ENCODE data around the gene COA1. TPM values are rescaled to one million over a fixed set of nuclear protein-coding genes. Genes with fewer than 3 reads are reported as not detected.
"Not testable (repeated sequence)": the region's sequence is repeated elsewhere in the genome, so short reads cannot be mapped to it uniquely, and the experiment has no call there.

COA1 gene
- total RNA-seq, 1 experiment from 2014 or later: 109 TPM

GRCh38 chr7:43711503-43711902, 17.8 kb downstream of the COA1 start:
- H3K27ac Mint-ChIP-seq (ENCODE audit: unreplicated experiment): no peak overlapping the region
- peaks cover 14% of the 10 kb centered on the region for H3K9me3 Mint-ChIP-seq (ENCODE audit: low read depth, unreplicated experiment)
- H3K4me3 Mint-ChIP-seq (ENCODE audit: low read depth, unreplicated experiment): no peak overlapping the region
- intact Hi-C loops (cut with micrococcal nuclease; ENCODE audit: unreplicated experiment): no loop called here
- DNase-seq: no peak
- no peaks in the 10 kb centered on the region for H3K27me3 Mint-ChIP-seq (ENCODE audit: unreplicated experiment)
- TF ChIP-seq, protein P1, sequence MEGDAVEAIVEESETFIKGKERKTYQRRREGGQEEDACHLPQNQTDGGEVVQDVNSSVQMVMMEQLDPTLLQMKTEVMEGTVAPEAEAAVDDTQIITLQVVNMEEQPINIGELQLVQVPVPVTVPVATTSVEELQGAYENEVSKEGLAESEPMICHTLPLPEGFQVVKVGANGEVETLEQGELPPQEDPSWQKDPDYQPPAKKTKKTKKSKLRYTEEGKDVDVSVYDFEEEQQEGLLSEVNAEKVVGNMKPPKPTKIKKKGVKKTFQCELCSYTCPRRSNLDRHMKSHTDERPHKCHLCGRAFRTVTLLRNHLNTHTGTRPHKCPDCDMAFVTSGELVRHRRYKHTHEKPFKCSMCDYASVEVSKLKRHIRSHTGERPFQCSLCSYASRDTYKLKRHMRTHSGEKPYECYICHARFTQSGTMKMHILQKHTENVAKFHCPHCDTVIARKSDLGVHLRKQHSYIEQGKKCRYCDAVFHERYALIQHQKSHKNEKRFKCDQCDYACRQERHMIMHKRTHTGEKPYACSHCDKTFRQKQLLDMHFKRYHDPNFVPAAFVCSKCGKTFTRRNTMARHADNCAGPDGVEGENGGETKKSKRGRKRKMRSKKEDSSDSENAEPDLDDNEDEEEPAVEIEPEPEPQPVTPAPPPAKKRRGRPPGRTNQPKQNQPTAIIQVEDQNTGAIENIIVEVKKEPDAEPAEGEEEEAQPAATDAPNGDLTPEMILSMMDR (IDR thresholded peaks at IDR 0.05; ENCODE audit: unreplicated experiment): no peak
- CTCF ChIA-PET: interaction anchor here (1.3 kb wide), 1 partner anchor 12 kb away, joined by 5 read pairs; no protein-coding TSS in a partner anchor
- no peaks in the 10 kb centered on the region for H3K4me1 Mint-ChIP-seq (ENCODE audit: low read depth, unreplicated experiment)
- no peaks in the 10 kb centered on the region for H3K36me3 Mint-ChIP-seq (ENCODE audit: insufficient read depth, unreplicated experiment)
- no TSS peak for BruUV-seq (replicated peaks)

DNA sequence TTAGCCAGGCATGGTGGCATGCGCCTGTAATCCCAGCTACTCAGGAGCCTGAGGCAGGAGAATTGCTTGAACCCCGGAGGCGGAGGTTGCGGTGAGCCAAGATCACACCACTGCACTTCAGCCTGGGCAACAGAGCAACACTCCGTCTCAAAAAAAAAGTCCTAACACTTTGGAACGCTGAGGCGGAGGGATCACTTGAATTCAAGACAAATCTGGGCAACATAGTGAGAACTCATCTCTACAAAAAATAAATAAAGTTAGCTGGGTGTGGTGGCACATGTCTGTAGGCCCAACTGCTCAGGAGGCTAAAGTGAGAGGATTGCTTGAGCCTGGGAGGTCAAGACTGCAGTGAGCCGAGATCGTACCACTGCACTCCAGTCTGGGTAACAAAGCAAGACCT, 21.3 kb downstream of the COA1 start:
- DNase-seq; BruUV-seq (replicated peaks): not testable (repeated sequence)

DNA sequence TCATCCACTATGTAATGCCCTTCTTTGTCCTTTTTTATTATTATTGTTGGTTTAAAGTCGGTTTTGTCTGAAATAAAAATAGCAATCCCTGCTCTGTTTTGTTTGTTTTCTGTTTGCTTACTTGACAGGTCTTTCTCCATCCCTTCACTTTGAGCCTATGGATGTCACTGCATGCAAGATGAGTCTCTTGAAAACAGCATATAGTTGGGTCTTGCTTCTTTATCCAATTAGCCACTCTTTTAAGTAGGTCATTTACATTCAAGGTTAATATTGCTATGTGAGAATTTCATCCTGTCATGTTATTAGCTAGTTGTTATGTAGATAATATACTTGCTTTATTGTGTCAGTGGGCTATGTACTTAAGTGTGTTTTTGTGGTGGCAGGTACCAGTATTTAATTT, 25.8 kb downstream of the COA1 start:
- no peaks in the 10 kb centered on the region for H3K27me3 Mint-ChIP-seq (ENCODE audit: unreplicated experiment)
- BruUV-seq (replicated peaks): no TSS peak
- DNase-seq: no peak
- TF ChIP-seq, protein P1 (IDR thresholded peaks at IDR 0.05; ENCODE audit: unreplicated experiment): no peak
- H3K4me1 Mint-ChIP-seq (ENCODE audit: low read depth, unreplicated experiment): no peaks in the 10 kb centered on the region
- H3K36me3 Mint-ChIP-seq (ENCODE audit: insufficient read depth, unreplicated experiment): peaks cover 15% of the 10 kb centered on the region
- H3K9me3 Mint-ChIP-seq (ENCODE audit: low read depth, unreplicated experiment): peaks cover 5% of the 10 kb centered on the region
- intact Hi-C loops (cut with micrococcal nuclease; ENCODE audit: unreplicated experiment): no loop called here
- H3K4me3 Mint-ChIP-seq (ENCODE audit: low read depth, unreplicated experiment): no peak overlapping the region
- H3K27ac Mint-ChIP-seq (ENCODE audit: unreplicated experiment): no peak overlapping the region
- CTCF ChIA-PET: no interaction called here

More for the DNA sequence above, 21.3 kb downstream of the COA1 start:
- H3K4me3 Mint-ChIP-seq (ENCODE audit: low read depth, unreplicated experiment); H3K27ac Mint-ChIP-seq (ENCODE audit: unreplicated experiment); intact Hi-C loops (cut with micrococcal nuclease; ENCODE audit: unreplicated experiment); H3K9me3 Mint-ChIP-seq (ENCODE audit: low read depth, unreplicated experiment); H3K27me3 Mint-ChIP-seq (ENCODE audit: unreplicated experiment); CTCF ChIA-PET; H3K4me1 Mint-ChIP-seq (ENCODE audit: low read depth, unreplicated experiment): not testable (repeated sequence)
- H3K36me3 Mint-ChIP-seq (ENCODE audit: insufficient read depth, unreplicated experiment): peaks cover 15% of the 10 kb centered on the region

DNA sequence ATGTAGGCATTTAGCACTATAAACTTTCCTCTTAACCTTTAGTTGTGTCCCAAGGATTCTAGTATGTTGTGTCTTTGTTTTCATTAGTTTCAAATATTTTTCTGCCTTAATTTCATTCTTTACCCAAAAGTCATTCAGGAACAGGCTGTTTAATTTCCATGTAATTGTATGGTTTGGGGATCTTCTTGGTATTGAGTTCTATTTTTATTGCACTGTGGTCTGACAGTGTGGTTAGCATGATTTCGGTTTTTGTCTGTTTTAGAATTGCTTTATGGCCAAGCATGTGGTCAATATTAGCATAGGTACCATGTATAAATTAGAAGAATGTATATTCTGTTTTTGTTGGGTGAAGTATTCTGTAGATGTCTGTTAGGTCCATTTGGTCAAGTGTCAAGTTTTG, 26.3 kb downstream of the COA1 start:
- CTCF ChIA-PET: no interaction called here
- Mint-ChIP-seq H3K4me1 (ENCODE audit: low read depth, unreplicated experiment) (no peaks in the 10 kb centered on the region), H3K9me3 (ENCODE audit: low read depth, unreplicated experiment) (peaks cover 3% of the 10 kb centered on the region), H3K27me3 (ENCODE audit: unreplicated experiment) (no peaks in the 10 kb centered on the region), H3K36me3 (ENCODE audit: insufficient read depth, unreplicated experiment) (peaks cover 15% of the 10 kb centered on the region), H3K4me3 (ENCODE audit: low read depth, unreplicated experiment) (no peak overlapping the region), H3K27ac (ENCODE audit: unreplicated experiment) (no peak overlapping the region)
- TF ChIP-seq, protein P1 (IDR thresholded peaks at IDR 0.05; ENCODE audit: unreplicated experiment): no peak
- intact Hi-C loops (cut with micrococcal nuclease; ENCODE audit: unreplicated experiment): no loop called here
- DNase-seq: no peak
- BruUV-seq (replicated peaks): no TSS peak

DNA sequence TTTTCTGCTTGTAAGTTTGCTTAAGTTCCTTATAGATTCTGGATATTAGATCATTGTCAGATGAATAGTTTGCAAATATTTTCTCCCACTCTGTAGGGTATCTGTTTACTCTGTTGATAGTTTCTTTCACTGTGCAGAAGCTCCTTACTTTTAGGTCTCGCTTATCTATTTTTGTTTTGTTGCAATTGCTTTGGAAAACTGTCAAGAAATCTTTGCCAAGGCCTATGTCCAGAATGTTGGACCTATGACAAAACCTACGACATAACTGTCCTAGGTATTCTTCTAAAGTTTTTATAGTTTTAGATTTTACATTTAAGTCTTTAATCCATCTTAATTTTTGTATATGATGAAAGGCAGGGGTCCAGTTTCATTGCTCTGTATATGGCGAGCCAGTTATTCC, 27.4 kb downstream of the COA1 start:
- H3K27me3 Mint-ChIP-seq (ENCODE audit: unreplicated experiment): no peaks in the 10 kb centered on the region
- H3K9me3 Mint-ChIP-seq (ENCODE audit: low read depth, unreplicated experiment): peaks cover under 1% of the 10 kb centered on the region
- TF ChIP-seq, protein P1 (IDR thresholded peaks at IDR 0.05; ENCODE audit: unreplicated experiment): no peak
- no TSS peak for BruUV-seq (replicated peaks)
- intact Hi-C loops (cut with micrococcal nuclease; ENCODE audit: unreplicated experiment): no loop called here
- H3K36me3 Mint-ChIP-seq (ENCODE audit: insufficient read depth, unreplicated experiment): peaks cover 15% of the 10 kb centered on the region
- no peak overlapping the region for H3K27ac Mint-ChIP-seq (ENCODE audit: unreplicated experiment)
- DNase-seq: no peak
- no peak overlapping the region for H3K4me3 Mint-ChIP-seq (ENCODE audit: low read depth, unreplicated experiment)
- no peaks in the 10 kb centered on the region for H3K4me1 Mint-ChIP-seq (ENCODE audit: low read depth, unreplicated experiment)
- CTCF ChIA-PET: no interaction called here
